HG03469 (cell line): Measurements from ENCODE around the gene FCER2.

ENCODE experiments used
- ATAC-seq: cut with Tn5 transposase; IDR thresholded peaks from one replicate; pipeline ENCODE4 v1.9.1; 2021; ENCODE audit warnings: mild to moderate bottlenecking, moderate library complexity, moderate number of reproducible peaks; ENCODE audit not compliant: unreplicated experiment

FCER2 gene

DNA sequence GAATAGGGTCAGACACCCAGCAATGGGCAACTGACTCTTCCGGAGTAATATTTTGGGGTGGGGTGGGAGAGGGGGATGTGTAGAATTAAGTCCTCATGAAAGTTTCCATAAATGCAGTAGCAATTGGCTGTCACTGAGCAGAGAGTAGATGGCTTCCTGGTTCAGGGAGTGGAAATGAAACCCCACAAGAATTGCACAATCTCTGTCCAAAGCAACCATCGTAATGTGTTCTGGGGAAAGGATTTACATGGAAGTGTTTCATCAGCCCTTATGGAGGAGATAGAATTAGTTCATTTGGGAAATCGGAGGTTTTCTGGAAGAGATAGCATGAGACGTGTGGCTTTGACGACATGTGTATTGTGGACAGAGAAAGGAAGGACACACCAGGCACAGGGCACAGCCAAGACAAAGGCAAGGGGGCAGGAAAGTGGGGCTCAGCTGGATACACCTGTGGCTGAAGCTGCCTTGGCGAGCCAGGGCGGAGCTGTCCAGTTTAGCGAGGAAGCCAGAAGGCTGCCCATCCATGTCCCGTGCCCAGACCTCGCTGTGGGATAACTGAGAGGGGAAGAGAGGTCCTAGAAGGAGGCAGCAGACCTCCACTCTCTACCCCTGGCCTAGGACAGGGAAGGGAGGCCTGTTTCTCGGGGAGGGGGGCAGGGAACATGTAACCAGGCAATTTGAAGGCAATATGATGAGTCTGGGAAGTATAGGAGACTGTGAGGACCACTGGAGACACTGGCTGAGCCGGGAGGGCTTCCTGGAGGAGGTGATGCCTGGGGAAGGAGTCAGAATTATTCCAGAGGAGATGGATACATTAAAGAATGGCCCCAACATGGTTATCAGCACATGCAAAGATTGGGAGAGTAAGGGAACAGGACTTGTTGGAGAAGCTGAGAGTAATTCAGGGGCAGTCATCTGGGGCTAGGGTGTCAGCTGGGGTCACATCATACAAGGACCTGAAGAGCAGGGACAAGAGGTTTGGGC is 32.6 kb upstream of the FCER2 start:
- no peak for ATAC-seq

DNA sequence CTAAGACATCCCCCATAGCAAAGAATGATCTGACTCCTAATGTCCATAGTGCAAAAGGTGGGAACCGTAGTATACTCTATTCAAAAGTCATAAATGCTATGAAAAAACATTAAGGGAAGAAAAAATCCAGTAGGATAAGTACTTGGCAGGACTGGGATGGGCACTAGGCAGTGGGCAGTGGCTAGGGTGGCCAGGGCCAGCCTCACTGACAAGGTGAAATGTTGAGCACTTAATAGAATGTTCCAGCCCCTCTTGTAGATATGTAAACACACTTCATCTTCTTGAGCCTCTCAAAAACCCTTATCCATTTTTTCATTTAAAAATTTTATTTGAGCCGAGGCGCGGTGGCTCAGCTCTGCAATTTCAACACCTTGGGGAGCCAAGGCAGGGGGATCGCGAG is 31.4 kb upstream of the FCER2 start:
- no peak for ATAC-seq

DNA sequence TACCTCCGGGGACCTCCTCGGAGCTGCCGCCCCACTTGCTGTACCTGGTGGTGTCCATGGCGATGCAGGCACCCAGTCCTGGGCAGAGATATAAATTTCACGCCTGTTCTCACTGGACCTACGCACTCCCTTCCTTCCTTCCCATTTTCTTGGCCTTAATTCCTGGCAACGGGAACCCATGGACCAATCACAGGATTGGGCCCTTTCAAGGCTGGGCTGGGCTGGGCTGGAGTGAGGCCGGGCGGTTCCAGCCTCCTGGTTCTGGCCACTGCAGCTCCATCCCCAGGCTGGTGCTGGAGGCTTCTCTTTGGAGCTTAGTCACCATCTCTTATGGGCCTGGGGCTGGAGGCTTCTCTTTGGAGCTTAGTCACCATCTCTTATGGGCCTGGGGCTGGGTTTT is 30.1 kb upstream of the FCER2 start, which contains the start of gene CLEC4G:
CLEC4G (minus strand) TSS at position 66 of the 400 bp plus-strand sequence; CDS start at position 58, 8 bp downstream.
- no peak for ATAC-seq

DNA sequence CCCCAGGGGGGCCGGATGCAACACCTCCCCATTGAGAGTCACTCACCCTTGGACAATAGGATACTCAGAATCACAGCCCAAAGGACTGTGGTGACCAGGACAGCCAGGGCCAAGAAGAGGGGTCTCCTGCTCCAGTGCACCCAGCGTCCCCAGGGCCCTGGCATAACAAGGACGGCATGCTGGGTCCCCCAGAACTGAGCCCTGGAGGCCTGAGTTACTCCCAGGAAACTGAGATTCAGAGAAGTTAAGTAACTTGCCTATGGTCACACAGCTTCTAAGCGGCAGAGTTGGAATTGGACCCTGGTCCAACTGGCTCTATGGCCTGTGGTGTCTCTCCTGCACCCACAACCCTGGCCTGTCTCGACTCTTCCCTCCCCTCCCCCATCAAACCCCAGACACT is 29.7 kb upstream of the FCER2 start:
- no peak for ATAC-seq

DNA sequence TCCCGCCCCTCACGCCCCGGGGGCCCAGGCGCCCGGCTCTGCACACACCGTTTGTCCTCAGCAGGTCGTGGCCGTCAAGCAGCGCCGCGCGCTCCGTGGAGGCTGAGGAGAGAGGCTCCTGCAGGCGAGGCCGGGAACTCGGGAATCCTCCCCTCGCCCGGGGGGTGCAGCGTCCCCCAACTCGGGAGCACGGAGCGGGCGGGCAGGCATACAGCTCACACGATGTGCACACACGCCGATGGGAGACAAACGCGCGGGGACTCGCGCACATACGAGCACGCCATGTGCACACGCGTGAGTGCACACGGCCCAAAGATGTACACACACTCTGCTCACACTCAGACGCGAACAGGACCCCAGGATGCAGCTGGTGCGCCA is 29.3 kb upstream of the FCER2 start:
- ATAC-seq: no peak

DNA sequence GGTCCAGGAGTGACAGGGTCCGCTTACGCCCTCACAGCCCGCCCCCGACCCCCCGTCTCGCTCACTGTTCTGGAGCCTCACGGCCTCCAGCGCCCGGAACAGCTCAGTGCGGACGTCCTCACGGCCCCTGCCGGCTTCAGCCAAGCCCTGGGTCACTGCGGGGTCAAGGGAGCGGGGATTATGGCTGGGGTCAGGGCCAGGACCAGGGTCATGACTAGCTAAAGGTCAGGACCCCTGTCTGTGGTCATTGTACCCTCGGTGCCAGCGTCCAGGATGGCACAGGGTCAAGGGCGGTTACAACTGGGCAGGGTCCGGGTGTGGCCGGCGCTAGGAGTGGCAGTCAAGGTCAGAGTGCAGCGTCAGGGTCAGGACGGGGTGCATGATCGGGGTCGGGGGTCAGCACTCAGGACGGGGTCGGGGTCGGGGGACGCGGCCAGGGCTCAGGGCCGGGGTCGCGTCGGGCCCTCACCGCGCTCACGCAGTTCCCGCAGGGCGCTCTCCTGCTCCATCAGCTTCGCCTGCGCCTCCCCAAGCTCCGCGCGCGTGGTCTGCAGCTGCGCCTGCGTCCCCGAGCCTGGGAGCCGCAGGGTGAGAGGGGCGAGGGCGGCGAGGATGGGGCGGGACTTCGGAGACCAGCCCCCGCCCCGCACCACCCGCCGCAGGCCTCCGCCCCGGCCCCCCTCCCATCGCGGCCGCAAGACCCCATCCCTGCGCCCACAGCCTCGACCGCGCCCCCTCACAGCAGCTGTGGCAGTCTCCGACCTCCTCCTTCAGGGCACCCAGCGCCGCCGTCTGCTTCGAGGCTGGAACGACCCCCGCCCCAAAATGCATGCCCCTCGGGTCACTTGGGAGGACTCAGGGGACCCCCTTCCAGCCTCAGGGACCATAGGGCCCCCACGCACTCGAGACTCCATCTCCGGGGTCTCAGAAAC is 28.6 kb upstream of the FCER2 start:
- no peak for ATAC-seq

DNA sequence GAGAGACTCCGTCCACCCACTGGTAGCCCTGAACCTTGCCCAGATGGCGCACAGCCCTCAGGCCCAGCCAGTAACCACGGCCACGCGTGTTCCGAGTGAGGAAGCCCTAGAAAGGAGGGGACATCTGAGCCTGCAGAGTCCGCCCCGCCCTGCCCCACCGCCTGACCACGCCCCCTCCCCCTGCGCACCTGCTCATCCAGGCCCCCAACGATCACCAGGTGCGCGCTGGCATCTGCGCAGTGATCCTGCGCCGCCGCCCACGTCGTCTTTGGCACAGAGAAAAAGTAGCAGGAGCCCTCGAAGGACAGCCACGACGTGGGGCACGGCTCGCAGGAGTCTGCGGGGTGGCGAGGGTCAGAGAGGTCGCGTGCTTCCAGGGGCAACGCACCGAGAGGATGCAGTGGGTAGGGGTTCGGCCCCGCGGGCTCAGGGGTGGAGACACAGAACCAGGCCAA is 27.9 kb upstream of the FCER2 start:
- no peak for ATAC-seq

DNA sequence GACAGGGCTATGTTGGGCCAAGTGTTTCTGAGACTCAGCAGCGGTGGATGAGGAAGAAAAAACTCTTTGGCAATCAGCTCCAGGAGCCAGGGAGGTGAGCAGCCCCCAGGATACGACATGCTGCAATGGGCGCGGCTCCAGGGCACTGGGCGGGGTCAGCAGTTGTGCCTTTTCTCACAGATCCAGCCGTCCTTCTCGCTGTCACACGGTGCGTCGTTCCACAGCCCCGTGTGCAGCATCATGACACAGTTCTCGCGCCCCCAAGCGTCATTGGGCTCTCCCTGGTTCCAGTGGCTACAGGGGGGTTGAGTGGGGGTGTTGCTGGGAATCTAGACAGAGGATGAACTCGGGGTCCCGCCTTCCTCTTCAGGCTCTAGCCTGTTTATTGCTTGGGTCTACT is 27.3 kb upstream of the FCER2 start:
- no peak for ATAC-seq

DNA sequence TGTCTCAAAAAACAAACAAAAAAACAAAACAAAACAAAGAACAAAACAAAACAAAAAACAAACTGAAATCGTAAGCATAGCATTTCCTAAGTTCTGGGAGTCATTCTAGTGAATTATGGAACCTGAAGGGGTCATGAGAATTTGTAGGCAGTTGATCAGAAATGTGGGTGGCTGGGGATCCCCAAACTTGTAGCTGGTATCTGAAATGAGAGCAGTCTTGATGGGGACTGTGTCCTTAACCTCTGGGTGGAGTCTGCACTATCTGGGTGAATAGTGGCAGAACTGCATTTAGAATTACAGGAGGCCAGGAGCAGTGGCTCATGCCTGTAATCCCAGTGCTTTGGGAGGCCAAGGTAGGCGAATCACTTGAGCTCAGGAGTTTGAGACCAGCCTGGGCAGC is 23.9 kb upstream of the FCER2 start:
- ATAC-seq: no peak

DNA sequence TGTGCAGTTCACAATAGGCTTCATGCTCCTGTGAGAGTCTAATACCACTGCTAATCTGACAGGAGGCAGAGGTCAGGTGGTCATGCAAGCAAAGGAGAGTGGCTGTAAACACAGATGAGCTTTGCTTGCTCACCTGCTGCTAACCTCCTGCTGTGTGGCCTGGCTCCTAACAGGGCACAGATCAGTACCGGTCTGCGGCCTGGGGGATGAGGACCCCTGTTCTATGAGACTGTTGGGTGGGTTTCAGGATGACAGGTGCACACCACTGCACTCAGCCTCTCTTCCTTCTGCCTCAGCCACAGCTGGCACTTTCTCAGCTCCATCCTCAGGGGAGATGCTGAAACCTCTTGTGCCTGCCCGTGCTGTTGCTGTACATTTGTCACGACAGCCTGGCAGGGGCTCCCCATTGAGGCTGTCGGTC is 20.3 kb upstream of the FCER2 start:
- no peak for ATAC-seq

DNA sequence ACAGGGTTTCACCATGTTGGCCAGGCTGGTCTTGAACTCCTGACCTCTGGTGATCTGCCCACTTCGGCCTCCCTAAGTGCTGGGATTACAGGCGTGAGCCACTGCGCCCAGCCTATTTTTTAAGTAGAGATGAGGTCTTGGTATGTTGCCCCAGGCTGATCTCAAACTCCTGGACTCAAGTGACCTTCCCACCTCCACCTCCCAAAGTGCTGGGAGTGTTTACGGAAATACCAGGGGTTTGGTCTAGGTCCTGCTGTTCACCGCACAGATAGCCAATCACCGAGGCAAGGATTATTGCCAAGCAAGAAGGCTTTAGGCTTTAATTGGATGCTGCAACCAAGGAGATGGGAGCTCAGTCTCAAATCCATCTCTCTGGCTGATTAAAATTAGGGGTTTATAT is 18.4 kb upstream of the FCER2 start:
- no peak for ATAC-seq

DNA sequence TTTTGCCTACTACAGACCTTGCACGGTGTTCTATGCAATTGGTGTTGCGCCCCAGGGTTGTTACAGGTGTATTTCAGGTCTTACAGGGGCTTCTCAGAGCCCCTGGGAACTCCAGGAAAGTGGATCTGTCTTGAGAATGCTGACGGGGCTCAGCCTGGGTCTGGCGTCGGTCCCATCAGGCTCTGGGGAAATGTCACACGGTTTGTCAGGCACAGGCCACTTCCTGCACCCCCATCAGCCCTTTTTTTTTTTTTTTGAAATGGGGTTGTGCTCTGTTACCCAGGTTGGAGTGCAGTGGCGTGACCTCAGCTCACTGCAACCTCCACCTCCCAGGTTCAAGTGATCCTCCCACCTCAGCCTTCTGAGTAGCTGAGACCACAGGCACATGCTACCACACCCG is 16.7 kb upstream of the FCER2 start:
- ATAC-seq: no peak

DNA sequence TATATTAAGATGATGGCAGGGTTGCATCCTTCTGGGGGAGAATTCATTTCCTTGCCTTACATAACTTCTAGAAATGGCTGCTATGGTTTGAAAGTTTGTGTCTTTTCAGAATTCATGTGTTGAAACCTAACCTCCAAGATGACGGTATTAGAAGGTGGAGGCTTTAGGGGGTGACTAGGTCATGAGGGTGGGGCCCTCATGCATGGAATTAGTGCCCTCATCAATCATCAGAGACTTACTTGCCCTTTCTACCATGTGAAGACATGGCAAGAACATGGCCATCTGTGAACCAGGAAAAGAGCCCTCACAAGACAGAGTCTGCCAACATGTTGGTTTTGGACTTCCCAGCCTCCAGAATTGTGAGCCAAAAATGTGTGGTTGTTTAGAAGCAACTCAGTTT is 14.8 kb upstream of the FCER2 start:
- ATAC-seq: no peak

DNA sequence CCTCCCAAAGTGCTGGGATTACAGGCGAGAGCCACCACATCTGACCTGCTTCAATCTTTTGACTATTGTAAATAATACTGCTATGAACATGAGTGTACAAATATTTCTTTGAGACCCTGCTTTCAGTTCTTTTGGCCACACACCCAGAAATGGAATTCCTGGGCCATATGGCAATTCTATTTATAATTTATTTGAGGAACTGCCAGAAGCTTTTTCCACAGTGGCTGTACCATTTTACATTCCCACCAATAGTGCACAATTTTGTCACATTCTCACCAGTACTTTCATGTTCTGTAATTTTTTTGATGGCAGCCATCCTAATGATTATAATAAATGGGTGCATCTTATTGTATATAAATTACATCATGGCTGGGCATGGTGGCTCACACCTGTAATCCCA is 13.7 kb upstream of the FCER2 start:
- no peak for ATAC-seq

DNA sequence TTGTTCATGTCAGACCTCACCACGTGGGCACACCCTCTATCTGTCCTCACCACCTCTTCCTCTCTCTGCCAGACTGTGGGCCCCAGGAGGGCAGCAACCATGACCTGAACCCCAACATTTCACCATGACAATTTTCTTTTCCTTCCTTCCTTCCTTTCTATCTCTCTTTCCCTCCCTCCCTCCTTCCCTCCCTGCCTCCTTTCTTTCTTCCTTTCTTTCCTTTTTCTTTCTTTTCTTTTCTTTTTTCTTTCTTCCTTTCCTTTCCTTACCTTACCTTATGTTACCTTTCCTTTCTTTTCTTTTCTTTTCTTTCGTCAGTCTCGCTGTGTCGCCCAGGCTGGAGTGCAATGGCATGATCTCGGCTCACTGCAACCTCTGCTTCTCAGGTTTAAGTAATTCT is 8.7 kb upstream of the FCER2 start:
- ATAC-seq: no peak

DNA sequence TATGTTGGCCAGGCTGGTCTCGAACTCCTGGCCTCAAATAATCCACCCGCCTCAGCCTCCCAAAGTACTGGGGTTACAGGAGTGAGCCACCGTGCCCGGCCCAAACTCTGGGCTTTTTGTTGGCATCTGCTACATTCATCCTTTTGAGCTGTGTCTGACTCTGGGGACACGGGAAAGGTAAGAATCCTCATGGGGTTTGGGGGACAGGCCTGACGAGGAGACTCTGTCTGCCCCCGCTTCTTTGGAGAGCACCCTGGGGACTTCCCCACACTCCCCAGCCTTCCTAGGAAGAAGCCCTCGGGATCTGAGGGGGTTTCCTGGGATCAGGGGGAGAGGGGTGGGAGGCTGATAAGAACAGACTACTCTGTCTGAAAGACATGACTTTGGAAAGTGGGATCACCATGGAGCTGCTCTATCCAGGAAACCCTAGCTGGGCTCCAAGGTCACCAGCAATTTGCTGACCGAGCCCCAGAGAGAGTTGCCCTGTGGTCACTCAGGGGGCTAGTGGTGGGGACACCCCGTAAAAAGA is 8.1 kb upstream of the FCER2 start:
- ATAC-seq: no peak

DNA sequence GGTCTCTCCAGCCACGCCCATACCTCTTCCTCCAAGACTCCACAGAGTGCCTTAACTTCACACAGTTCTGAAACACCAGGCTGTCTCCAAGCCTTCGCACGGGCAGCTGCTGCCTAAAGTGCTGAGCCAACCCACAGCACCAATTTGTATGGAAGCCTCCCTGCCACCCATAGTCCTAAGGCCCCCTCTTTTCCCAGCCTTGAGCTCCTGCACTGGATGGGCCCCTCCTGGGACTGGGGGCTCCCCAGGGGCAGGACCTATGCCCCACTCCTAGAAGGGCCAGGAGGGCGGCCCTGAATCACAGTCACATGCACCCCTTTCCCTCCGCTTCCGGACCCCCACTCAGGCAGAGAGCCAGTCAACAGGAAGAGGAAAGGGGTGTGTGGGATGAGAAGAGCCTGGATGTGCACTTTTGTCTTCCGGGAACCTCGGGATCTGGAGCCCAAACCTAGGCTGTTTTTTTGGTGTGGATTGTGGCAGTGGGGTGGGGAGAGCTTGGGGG is 5.1 kb upstream of the FCER2 start:
- no peak for ATAC-seq

DNA sequence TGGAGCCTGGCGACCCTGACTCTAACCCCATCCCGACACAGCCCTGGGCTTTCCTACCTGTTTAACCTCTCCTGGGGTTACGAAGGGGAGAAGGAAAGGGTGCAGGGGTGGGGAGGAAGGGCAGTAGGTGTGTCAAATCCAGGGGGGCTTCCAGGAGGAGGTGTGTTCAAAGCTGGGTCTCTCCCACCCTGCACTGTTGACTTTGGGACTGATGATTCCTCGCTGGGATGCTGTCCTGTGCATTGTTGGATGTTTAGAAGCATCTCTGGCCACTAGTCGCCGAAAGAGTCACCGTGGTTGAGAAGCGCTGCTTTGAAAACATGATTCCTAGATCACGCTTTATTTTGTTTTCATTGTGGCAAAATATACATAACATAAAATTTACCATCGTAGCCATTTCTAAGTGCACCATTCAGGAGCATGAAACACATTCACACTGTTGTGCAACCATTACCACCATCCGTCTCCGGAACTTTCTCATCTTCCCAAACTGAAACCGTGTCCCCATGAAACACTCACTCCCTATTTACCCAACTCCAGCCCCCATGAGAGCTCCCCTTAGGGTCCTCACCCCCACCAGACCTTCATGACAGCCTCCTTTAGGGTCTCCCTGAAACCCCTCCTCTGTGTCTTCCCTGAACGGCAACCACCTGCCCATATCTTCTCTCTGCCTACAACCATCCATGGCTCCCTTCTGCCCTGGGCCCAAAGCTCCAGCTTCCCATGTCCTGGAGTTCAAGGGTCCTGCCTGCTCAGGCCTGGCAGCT is 4.4 kb upstream of the FCER2 start:
- no peak for ATAC-seq

DNA sequence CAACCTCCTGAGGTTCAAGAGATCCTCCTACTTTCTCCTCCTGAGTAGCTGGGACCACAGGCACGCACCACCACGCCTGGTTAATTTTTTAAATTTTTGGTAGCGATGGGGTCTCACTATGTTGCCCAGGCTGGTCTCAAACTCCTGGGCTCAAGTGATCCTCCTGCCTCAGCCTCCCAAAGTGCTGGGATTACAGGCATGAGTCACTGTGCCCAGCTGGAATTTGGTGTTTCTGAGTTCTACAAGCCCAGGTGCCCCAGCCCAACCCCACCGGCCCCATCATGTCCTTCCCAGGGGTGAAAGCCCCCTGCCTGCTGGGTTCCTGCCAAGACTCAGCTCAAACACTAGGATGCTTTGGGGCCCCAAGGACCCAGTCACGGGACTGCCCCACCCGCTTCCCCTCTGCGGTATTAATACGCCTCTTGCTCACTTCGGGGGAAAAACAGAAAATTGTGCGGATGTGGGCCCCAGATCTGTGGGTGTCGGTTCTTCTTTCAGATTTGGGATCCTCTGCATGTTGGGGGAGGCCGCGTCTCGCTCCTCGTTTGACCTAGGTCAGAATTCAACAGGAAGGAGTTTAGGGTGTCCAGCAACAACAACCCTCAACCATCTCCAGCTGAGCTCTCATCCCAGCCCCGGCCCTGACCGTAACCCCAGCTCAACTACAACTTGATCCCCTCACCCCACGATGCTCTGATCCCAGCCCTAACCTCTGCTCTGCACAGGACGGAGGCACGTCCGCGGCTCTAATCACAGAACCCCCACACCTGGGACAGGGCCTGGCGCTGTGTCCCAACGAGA is 3.7 kb upstream of the FCER2 start:
- no peak for ATAC-seq
